ENCODE measurements around the gene GARS1.

The GARS1 gene

DNA sequence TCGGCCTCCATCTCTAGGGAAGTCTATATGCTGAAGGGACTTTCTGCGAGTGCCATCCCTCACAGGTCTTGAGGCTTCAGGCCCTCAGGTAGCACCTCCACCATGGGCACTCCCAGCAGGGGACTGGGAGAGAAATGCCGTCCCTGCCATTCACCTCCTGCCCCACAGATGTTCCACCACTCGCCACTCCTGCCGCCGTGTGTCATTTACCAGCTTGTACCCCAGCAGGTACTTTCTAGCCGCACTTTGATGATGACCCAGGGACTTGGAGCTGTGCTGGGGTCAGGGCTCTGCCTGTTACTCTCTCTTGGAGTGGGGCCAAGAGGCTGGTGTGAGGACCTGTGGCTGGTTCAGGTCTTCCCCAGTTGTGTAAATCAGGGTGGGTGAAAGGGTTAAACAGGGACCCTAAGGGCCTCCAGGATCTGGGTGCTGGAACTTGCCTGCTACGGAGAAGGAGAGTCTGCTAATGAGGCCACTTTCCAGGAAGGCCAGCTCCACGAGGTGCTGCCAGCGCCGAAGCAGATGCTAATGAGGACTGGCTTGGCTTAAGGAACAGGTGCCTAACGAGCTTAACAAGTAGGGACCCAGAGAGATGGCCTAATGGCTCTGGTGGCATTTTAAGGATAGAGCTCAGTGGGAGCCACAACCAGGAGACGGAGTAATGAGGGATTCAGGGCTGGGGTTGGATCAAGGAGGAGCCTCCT, 55.2 kb downstream of the GARS1 start:
- H3K4me3 ChIP-seq (replicated peaks; ENCODE audit: low read depth, low read length), result no peak overlapping the region
- H3K36me3 ChIP-seq (ENCODE audit: control insufficient read depth, insufficient read depth, low read length), result no peaks in the 10 kb centered on the region; the same call in 1 of the 2 replicates
- TF ChIP-seq, protein P1, sequence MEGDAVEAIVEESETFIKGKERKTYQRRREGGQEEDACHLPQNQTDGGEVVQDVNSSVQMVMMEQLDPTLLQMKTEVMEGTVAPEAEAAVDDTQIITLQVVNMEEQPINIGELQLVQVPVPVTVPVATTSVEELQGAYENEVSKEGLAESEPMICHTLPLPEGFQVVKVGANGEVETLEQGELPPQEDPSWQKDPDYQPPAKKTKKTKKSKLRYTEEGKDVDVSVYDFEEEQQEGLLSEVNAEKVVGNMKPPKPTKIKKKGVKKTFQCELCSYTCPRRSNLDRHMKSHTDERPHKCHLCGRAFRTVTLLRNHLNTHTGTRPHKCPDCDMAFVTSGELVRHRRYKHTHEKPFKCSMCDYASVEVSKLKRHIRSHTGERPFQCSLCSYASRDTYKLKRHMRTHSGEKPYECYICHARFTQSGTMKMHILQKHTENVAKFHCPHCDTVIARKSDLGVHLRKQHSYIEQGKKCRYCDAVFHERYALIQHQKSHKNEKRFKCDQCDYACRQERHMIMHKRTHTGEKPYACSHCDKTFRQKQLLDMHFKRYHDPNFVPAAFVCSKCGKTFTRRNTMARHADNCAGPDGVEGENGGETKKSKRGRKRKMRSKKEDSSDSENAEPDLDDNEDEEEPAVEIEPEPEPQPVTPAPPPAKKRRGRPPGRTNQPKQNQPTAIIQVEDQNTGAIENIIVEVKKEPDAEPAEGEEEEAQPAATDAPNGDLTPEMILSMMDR (IDR thresholded peaks at IDR 0.05; ENCODE audit: insufficient read depth, low read length, poor library complexity, severe bottlenecking), result no peak
- no peaks in the 10 kb centered on the region for H3K27me3 ChIP-seq (replicated peaks; ENCODE audit: control insufficient read depth, insufficient read depth, low read length)
- no peak for DNase-seq (ENCODE audit: extremely low read depth, insufficient read length)

DNA sequence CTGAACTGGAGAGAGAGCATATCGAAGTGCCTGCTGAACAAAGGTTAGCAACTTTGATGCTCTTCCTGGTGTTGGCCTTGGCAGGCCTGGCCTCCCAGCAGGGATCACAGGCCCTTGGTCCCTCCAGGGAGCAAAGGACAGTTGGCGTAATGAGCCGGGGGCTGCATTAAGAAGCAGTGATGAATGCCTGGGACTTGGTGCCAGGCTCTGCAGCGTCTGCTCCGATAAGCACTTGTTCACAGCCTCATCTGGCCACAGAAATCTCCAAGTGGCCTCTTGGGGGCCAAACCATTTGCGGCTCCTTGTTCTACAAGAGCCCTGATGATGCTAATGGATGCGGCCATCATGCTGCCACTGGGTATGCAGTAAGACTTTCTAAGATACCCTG, 55.7 kb downstream of the GARS1 start:
- no peaks in the 10 kb centered on the region for H3K27me3 ChIP-seq (replicated peaks; ENCODE audit: control insufficient read depth, insufficient read depth, low read length)
- TF ChIP-seq, protein P1 (IDR thresholded peaks at IDR 0.05; ENCODE audit: insufficient read depth, low read length, poor library complexity, severe bottlenecking), result no peak
- H3K36me3 ChIP-seq (ENCODE audit: control insufficient read depth, insufficient read depth, low read length), result no peaks in the 10 kb centered on the region
- no peak overlapping the region for H3K4me3 ChIP-seq (replicated peaks; ENCODE audit: low read depth, low read length)
- DNase-seq (ENCODE audit: extremely low read depth, insufficient read length), result no peak

DNA sequence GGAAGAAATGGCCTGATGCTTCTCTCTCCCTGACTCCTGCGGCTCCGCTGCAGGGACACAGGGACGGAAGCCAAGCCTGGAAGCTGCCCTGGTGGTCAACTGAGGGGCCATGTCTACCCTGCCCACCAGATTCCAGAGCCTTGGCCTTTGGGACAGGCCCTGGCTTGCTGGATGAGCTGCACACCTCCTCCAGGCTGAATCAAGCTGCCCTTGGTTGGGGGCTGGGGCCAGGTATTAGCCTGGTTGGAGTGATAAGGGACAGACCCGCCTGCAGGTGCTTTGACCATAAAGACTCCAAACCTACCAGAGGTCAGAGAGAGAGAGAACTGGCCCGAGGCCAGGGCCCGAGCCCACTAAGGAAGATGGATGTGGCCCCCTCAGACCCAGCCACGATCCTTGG, 57.5 kb downstream of the GARS1 start:
- Histone ChIP-seq H3K4me3 (replicated peaks; ENCODE audit: low read depth, low read length) (no peak overlapping the region), H3K27me3 (replicated peaks; ENCODE audit: control insufficient read depth, insufficient read depth, low read length) (no peaks in the 10 kb centered on the region), H3K36me3 (ENCODE audit: control insufficient read depth, insufficient read depth, low read length) (no peaks in the 10 kb centered on the region)
- TF ChIP-seq, protein P1 (IDR thresholded peaks at IDR 0.05; ENCODE audit: insufficient read depth, low read length, poor library complexity, severe bottlenecking), result no peak
- DNase-seq (ENCODE audit: extremely low read depth, insufficient read length), result no peak

DNA sequence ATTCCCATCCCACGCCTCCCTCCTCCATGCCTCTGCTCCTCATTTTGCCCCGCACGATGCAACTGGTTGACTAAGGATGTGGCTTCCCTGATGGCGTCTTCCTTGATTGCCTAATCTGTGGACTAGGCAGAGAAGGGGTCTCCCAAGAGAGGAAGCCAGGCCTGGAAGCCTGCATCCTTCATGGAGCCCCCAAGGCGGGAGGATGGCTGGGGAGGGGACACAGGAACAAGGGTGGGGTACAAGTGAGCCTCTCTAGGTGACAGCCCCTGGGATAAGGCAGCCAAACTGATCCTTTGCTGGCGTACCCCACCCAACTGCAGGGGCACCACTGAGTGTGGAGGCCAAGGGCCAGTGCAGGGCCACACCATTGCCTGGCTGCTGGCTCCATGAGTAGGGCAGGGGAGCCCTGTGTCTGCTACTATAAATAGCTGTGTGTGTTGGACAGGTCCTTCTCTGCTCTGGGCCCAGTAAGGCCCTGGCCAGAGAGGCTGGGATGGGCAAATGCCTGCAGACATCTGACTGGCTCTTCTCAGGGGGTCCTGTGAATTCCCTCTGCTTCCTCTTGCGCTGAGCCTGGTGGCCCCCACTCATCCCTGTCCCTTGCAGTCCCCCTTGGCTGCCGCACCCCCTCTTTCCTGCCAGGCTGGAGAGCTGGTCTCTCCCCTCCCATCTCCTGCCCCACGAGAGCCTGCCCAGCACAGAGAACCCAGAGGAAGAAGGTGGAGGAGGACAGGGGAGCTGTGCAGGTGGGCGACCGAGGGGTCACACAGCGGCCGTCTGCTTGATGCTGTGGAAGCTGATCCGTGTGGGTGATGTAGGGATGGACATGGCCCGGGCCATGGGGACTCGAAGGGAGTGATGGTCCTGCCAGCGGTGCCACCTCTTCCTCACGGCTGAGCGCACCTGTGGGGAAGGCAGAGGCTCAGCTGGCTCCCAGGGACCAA, 58.3 kb downstream of the GARS1 start:
- Histone ChIP-seq H3K36me3 (ENCODE audit: control insufficient read depth, insufficient read depth, low read length) (no peaks in the 10 kb centered on the region), H3K27me3 (replicated peaks; ENCODE audit: control insufficient read depth, insufficient read depth, low read length) (no peaks in the 10 kb centered on the region), H3K4me3 (replicated peaks; ENCODE audit: low read depth, low read length) (no peak overlapping the region)
- DNase-seq (ENCODE audit: extremely low read depth, insufficient read length), result no peak
- TF ChIP-seq, protein P1 (IDR thresholded peaks at IDR 0.05; ENCODE audit: insufficient read depth, low read length, poor library complexity, severe bottlenecking), result no peak

DNA sequence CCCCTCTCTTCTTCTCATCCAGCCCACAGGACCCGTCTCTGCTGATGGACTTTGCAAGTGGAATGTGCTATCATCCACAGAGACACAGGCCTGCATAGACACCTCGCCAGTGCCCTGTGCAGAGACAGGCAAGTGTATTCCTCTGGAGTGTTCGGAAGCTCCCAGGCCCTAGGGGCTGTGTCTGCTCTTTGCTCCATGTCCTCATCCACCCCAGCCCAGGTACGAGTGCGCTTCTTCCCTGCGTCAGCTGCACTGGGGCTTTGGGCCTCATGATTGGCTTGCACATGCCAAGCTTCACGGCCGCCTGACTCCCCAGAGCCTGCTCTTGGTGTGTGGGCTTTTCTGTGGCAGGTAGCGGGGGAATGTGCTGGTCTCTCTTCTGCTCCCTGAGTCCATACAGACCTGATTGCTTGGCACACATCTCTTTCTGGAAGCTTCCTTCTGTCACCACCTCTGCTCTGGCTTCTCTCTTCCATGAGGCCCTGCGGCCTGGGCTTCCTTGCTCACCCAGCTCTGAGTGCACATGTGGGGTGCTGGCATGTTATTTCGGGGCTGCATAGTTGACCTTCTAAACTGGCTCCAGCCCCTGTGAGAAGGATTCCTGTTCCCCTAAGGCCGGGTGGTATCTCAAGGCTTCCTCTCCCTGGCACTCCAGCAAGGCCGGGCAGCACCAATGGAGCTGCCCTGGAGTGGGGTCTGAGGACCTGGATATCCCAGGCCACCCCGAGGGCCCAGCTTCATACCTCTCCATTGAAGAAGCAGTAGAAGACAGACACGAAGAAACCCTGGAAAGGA, 59.8 kb downstream of the GARS1 start:
- H3K36me3 ChIP-seq (ENCODE audit: control insufficient read depth, insufficient read depth, low read length), result no peaks in the 10 kb centered on the region
- DNase-seq (ENCODE audit: extremely low read depth, insufficient read length), result no peak
- TF ChIP-seq, protein P1 (IDR thresholded peaks at IDR 0.05; ENCODE audit: insufficient read depth, low read length, poor library complexity, severe bottlenecking), result no peak

More for the DNA sequence above, 59.8 kb downstream of the GARS1 start:
- Histone ChIP-seq H3K4me3 (replicated peaks; ENCODE audit: low read depth, low read length) (no peak overlapping the region), H3K27me3 (replicated peaks; ENCODE audit: control insufficient read depth, insufficient read depth, low read length) (no peaks in the 10 kb centered on the region)

Measured in GM06990 (cell line).